Measurements from ENCODE around the gene TMEM207.

Gene TMEM207

DNA sequence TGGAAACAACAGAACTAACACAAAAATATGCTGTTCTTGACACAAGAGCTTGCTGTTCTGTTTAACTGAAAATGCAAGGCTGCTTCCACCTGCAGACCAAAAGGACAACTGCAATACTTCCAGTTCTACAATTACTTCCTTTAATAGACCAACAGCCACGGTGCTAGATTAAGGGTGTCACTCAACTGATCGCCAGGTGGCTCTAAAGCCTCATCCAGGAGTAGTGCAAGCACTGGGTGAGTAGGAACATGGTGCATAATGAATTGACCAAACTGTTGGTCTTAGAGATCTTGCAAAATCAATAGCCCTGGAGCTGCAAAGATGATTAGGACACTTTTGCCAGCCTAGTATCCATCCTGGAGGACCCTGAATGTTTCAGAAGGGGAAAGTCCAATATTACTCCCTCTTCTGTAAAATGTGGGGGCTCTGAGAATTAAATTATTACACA is 65.4 kb downstream of the TMEM207 start:
- DNase-seq: peak; percentile 62

DNA sequence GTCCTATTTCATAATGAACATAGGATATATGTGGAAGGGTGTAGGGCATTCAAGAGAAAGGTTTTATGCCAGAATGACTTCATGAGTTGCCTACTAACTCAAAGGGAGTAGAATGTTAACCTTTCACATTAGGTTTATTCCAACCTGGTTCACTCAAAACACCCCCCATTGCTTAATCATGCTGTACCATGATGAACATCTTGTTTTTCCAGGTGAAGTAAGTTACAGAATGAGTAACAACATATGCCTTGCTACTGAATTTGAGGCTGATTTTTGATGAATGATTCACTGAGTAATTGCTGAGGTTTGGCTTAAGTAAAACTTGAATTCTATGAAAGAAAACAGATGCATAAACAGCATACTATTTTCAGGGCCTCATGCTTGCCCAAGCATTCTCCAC is 67.6 kb downstream of the TMEM207 start:
- DNase-seq: no peak

DNA sequence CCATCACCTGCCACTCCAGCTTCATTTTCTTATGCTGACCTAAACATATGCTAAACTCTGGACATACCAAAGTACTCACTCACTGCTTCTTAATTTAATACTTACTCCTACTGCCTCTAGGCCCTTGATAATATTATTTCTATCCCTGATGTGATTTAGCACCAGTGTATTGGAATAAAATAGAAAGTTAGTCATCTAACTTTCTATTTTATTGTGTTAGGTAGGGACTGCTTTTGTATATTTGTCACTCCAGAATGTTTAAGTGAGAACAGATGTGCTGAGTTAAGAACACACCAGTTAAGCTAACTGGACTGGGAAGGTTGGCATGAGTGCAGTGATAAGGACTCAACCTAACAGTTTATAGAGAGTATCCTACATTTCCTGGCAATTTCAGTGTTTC is 68.3 kb downstream of the TMEM207 start:
- DNase-seq: no peak

DNA sequence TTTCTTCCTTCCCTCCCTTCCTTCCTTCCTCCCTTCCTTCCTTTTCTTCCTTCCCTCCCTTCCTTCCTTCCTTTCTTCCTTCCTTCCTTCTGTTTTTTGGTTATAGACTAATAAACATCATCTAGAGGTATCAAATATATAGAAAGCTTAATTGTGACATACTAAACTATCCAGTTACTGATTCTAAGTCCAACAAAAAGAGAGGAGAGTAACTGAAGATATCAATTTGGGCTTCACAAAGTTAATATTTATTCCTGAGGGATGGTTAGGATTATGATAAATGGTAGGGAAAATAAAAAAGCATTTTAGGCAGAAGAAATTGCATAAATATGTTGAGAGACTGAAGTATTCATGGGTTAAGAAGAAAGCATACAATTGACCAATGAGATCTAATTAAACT is 69.5 kb downstream of the TMEM207 start:
- DNase-seq: no peak

Measured in GF-D8 (cell line).